Measurements from ENCODE around the gene CTRB2.
"Not testable (repeated sequence)": the region's sequence is repeated elsewhere in the genome, so short reads cannot be mapped to it uniquely, and the experiment has no call there.

The CTRB2 gene

DNA sequence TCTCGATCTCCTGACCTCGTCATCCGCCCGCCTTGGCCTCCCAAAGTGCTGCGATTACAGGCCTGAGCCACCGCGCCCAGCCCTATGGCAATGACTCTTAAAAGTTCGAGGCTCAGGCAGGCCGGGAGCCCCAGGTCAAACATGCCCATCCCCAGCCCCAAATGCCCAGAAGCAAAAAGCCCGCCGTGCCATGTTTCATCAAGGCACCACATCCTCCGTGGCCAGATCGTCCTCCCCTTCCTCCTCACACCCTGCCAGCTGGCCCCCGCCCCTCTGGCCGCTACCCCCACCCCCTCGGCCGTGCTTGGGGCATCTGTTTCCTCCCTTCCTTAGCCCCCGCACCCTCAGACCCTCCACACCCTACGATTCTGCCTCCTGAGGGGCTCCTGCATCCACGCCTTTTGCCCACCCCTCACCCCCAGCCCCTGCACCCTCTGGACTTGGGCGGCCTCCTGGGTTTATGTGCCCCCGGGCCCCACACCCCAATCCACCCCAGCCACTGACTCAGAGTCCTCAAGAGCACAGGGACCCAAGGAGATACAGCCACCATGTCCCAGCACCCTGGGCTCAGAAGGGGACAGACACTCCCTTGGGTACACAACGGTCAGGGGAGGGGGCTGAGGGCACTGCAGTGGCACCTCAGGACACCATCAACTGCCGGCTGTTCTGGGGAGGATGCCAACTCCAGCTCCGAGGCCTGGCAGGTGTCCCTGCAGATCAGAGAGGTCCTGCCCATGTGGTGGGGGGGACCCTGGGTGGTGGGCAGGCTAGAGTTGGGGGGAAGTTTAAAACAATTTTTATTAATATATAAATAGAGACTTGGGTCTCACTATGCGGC lies 18.9 kb upstream of the CTRB2 start:
- no peak for DNase-seq

GRCh38 chr16:75225092-75225491 lies 18.1 kb upstream of the CTRB2 start:
- DNase-seq = no peak

DNA sequence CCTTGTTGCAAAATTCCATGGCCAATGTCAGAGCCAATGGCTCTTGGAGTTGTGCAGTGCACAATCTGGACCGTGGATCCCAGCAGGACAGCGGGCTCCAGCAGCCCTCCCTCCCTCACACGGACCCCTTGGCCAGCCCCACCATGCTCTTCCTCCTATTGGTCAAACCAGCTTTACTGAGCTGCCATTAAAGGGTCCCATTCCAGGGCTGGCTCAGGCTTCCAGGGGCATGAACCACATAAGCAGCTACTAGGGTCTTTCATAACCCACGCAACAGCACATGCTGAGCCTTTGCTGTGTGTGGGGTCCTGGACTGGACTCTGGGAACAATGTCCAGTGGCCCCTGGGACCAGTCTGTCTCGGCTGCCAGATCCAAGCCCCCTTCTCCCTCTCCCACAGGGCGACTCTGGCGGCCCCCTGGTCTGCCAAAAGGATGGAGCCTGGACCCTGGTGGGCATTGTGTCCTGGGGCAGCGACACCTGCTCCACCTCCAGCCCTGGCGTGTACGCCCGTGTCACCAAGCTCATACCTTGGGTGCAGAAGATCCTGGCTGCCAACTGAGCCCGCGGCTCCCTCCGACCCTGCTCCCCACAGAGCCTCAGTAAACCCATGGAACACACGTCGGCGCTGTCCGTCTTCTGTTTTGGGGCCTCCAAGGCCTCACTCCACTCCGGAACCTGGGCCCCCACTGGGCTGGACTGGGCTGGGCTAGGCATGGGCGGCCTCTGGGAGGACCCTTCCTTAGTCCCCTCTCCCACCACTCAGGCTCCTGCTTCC lies 17.5 kb upstream of the CTRB2 start:
- no peak for DNase-seq

DNA sequence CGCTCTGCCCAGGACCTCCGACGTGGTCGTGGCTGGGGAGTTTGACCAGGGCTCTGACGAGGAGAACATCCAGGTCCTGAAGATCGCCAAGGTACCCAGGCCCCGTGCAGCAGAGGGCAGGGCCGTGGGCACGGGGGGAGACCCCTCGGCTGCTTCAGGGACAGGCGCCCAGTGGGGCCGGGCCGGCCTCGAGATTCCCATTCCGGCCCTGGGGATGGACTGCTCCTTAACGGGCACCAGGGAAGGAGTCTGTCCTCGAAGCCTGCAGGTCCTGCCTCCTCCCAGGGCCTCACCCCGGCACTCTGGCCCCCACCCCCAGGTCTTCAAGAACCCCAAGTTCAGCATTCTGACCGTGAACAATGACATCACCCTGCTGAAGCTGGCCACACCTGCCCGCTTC lies 16.2 kb upstream of the CTRB2 start:
- not testable (repeated sequence) for DNase-seq

DNA sequence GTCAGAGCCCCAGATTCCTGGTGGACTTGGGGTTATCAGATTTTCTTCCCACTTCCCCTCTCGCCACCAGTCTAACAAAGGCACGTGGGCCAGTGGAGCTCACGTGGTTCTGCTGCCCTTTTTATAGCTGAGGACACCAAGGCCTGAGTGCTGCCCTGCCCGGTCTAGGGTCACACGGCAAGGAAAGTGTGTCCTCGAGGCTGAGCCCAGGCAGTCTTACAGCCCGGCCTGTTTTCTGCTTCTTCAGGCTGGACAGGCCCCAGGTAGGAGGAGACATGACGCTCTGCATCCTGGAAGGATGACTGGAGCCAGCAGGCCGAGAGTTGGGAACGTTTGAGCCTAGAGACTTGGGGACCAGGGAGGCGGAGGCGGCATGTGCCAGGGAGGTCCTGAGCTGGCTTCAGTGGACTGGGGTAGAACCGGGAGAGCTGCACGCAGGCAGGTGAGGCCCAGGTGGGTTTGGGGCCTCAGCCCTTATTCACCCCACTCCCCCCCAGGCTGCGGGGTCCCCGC lies 15.4 kb upstream of the CTRB2 start:
- DNase-seq = no peak

DNA sequence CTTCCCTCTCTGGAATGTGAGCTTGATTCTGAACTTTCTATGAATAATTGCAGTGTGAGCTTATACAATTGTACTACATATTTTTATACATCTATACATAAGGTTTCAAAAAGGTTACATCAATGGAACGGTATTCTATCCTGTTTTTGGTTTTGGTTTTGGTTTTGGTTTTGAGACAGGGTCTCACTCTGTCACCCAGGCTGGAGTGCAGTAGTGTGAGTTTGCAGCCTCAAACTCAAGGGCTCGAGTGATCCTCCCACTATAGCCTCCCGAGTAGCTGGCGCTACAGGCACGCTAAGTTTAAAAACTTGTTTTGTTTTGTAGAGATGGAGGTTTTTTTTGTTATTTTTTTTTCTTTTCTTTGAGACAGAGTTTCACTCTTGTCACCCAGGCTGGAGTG lies 12.9 kb upstream of the CTRB2 start:
- no peak for DNase-seq

DNA sequence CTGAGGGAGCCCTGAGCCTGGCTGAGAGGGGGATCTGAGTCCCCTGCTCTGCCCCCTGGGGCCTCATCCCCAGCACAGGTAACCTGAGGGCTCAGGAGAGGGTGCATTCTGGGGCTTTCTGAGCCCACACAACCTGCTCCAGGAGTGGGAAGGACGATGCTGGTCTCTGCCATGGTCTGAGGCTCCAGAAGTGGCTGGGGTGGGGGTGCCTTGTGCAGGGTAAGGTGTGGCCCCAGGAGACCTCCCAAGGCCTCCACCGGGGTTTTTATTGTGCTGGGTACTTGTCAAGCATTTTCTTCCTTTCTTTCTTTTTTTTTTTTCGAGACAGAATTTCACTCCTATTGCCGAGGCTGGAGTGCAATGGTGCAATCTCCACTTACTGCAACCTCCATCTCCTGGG lies 12.1 kb upstream of the CTRB2 start:
- no peak for DNase-seq

DNA sequence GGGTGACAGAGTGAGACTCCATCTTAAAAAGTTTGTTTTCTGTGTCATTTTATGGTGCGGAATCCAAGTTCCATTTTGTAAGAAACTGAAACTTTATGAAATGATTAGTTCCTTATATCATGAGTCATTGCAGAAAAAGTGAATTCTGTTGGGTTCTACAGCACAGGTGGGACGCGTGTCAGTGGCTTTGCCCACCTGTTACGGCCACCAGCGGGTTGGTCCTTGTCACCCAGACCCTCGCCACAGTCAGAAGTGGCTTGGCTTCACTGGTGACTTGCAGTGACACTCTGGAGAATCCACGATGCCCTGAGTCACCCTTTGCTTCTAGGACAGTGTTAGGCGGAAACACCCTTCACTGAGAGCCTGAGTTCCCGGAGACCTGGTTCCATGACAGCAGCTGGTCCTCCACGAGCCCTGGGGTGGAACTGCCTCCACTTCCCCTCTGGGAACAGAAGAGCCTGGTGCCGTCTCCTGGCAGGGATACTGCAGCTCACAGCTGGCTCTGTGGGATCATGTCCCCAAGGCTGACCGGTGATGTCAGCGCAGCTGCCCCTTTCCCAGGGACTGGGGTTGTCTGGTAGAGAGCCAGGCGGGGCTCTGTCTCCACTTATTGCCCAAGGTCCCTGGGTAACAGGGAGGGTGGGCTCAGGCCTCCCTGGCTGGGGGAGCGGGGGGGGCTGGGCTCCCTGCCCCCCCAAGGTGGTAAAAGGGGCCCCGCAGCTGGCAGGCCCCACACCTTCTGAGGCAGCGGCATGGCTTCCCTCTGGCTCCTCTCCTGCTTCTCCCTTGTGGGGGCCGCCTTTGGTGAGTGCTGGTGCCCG lies 11.5 kb upstream of the CTRB2 start, which contains the start of gene CTRB1:
Gene CTRB1 (plus strand): TSS at position 733 of the 821 bp plus-strand sequence. CDS start 20 bp downstream, at position 753.
- DNase-seq = no peak

DNA sequence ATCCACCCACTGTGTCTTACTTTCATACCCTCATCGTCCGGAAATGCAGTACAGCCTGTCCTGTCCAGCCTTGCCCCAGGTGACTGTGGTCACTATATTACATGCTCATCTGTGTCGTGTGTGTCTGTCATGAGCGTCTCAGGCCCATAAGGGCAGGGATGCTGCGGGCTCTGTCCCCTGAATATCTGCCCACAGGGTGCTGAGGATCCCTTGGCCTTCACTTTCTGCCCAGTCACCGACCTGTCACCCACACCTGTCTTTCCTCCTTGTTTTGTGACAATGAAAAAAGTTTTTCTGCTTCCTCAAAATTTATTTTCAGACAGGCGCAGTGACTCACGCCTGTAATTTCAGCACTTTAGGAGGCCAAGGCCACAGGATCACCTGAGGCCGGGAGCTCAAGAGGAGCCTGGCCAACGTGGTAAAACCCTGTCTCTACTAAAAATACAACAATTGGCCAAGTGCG lies 10.5 kb upstream of the CTRB2 start:
- no peak for DNase-seq

GRCh38 chr16:75216576-75216975 lies 9.6 kb upstream of the CTRB2 start:
- no peak for DNase-seq

DNA sequence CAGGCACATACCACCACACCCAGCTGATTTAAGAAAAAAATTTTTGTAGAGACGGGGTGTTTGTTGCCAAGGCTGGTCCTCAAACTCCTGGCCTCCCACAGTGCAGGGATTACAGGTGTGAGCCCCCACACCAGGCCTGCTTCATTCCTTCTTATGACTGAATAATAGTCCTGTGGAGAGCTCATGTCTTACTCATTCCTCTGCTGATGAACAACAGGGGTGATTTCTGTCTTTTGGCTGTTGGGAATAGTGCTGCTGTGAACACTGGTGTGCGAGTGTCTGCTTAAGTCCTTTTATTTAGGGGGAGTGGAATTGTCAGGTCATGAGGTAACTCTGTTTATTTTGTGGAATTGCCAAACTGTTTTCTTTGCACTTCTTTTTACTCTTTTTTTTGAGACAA lies 9.2 kb upstream of the CTRB2 start:
- no peak for DNase-seq

DNA sequence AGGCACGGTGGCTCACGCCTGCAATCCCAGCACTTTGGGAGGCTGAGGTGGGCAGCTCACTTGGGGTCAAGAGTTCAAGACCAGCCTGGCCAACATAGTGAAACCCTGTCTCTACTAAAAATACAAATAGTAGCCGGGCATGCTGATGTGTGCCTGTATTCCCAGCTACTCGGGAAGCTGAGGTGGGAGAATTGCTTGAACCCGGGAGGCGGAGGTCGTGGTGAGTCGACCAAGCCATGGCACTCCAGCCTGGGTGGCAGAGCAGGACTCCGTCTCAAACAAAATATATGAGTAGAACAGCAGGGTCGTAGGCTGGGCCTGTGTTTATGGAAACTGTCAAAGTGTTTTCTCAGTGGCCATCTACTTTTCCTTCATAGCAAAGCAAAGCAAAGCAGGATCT lies 4.3 kb upstream of the CTRB2 start:
- not testable (repeated sequence) for DNase-seq

GRCh38 chr16:75209944-75210343 lies 3.0 kb upstream of the CTRB2 start:
- DNase-seq = no peak

DNA sequence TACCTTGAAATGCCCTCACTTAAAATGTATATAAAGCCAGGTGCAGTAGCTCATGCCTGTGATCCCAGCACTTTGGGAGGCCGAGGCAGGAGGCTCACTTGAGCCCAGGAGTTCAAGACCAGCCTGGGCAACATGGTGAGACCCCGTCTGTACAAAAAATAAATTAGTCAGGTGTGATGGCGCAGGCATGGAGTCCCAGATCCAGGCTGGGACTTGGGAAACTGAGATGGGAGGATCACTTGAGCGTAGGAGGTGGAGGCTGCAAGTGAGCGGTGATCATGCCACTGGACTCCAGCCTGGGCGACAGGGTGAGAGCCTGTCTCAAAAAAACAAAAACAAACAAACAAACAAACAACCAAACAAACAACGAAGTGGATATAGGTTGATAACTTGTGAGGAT lies 2.6 kb upstream of the CTRB2 start:
- DNase-seq = not testable (repeated sequence)

- no peak for DNase-seq
These were observed 2.0 kb upstream of the CTRB2 start for GRCh38 chr16:75208861-75209505.

- no peak for DNase-seq
These were observed 1.4 kb upstream of the CTRB2 start for GRCh38 chr16:75208242-75208825.

DNA sequence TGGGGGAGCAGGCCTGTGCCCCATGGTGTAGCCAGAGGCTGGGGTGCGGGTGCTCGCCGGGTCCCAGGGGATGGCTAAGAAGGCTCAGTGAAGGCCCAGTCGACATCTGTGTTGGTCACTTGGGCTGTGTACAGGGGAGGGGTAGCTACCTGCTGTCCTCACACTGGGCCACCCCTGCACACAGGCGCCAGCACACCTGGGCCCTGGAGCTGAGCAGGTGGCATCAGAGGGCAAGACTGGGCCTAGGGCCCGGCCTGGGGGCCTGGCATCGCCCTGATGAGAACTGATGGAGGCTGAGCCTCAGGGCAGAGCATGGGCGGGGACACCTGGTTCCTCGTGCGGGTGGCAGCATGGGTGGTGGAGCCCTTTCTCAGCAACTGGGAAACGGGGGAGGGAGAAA lies 870 bp upstream of the CTRB2 start:
- DNase-seq = no peak

DNA sequence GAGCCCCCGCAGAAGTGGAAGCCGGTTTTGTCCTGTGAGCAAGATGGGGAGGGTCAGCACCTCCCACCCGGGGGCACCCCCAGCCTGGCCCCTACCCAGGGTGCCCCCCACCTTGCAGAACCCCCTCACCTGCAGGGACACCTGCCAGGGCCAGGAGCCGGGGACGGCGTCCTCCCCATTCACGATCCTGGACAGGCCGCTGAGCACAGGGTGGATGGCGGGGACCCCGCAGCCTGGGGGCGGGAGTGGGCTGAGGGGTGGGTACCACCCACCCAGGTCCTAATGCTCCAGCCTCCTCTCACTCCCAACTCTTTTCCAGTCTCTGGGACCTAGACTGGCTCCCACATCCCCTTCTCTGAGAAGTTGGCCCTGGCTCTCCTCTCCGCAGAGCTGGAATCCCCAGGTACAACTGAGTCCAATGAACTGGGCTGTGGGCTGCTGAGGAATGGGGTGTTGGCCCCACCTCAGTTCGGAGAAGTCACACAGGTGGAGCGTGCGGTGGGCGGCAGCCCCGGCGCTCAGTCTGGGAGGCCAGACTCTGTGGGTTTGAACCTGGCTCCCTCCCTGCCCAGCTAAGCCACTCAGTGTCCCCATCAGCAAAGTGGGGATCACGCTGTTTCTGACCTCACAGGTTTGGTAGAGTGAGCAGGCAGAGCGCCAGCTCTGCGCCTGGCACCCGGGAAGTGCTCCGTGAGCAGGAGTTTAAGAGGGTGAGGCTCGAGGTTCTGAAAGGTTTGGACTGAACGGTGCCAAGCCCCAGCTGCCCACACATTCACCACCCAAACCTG lies 806 bp downstream of the CTRB2 start:
- DNase-seq = not testable (repeated sequence)

GRCh38 chr16:75205438-75205837 lies 1.5 kb downstream of the CTRB2 start:
- DNase-seq = not testable (repeated sequence)

DNA sequence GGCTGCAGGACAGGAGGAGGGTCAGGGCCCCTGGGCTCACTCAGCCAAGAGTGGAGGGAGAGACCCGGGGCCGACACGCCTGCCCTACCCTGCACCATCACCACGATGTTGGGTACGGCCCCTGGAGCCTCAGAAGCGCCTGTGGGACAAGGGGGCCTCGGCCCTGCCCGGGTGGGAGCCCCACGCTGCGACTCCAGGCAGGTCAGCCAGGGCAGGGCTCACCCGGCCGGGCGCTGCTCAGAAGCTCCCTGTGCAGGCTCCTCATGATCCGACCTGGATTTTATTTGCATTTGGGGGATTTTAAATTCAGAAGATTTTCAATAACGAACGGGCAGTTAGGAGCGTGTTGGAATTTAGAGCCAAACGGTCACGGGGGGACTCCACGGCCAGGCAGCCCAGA lies 2.1 kb downstream of the CTRB2 start:
- DNase-seq = not testable (repeated sequence)

DNA sequence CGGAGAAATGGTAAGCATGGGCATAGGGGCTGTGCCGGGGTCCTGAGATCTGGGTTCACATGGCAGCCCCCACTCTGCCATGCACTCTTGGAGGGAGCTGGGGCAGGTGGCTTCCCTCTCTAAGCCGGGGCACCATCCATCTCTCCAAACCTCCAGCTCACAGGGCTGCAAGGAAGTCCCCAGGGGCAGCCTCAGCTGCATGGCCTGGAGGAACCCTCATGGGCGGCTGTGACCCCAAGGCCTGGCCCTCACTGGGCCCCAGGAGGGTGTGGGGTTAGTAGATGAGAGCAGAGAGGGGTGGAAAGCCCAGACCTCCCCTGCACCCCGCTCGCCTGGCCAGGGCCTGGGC lies 2.6 kb downstream of the CTRB2 start:
- DNase-seq = no peak
